Activated CD8-positive, alpha-beta T cell treated with anti-CD3 and anti-CD28 coated beads for 36 hours (primary cell): ENCODE measurements around the gene B3GNT3. TPM values are rescaled to one million over a fixed set of nuclear protein-coding genes. Genes with fewer than 3 reads are reported as not detected.

ENCODE experiments used
- ATAC-seq: fragments of 200-7000 bp; cut with Tn5 transposase; one replicate; pipeline ENCODE4 v1.10.0; 2021; ENCODE audit warnings: mild to moderate bottlenecking, moderate library complexity
- CTCF ChIA-PET: fragments of 350-600 bp; sonication (Branson Sonifier 250); formaldehyde crosslinking; loops from one replicate; lab custom pipeline; 2021; ENCODE audit warnings: antibody characterized with exemption; lab: Charles Lee
- POLR2A ChIA-PET: fragments of 350-600 bp; sonication (Branson Sonifier 250); formaldehyde crosslinking; loops from one replicate; lab custom pipeline; 2021; ENCODE audit warnings: antibody characterized with exemption; lab: Charles Lee
- DNase-seq: peaks from one replicate; pipeline ENCODE4 v3.0.0-alpha.2; 2020
- H3K27ac Mint-ChIP-seq: one replicate; pipeline ENCODE4 v1.8.0; 2021; ENCODE audit warnings: mild to moderate bottlenecking, mixed read lengths
- H3K27me3 Mint-ChIP-seq: one replicate; pipeline ENCODE4 v1.8.0; 2021; ENCODE audit warnings: mixed read lengths
- H3K36me3 Mint-ChIP-seq: one replicate; pipeline ENCODE4 v1.8.0; 2021; ENCODE audit warnings: low read depth, mixed read lengths
- H3K4me1 Mint-ChIP-seq: one replicate; pipeline ENCODE4 v1.8.0; 2021; ENCODE audit warnings: low read depth, mixed read lengths
- H3K4me3 Mint-ChIP-seq: one replicate; pipeline ENCODE4 v1.8.0; 2021; ENCODE audit warnings: mild to moderate bottlenecking, moderate library complexity, mixed read lengths
- H3K9me3 Mint-ChIP-seq: one replicate; pipeline ENCODE4 v1.8.0; 2021; ENCODE audit warnings: mixed read lengths
- CTCF ChIP-seq: fragments of 200-600 bp; IDR thresholded peaks from one replicate; pipeline ENCODE4 v1.8.0; 2022; ENCODE audit warnings: antibody characterized with exemption, mild to moderate bottlenecking
- intact Hi-C: fragments of 100-400 bp; cut with micrococcal nuclease; formaldehyde crosslinking; loops from one replicate; pipeline ENCODE4 v1.10.0; 2022
- total RNA-seq, 2 experiments: library from RNA; stranded (reverse); gene quantifications; one replicate each; pipeline ENCODE4 v1.2.3, GENCODE V29; 2021

The B3GNT3 gene
- total RNA-seq, 2 experiments from 2014 or later: 0.20 TPM; not detected in 1

GRCh38 chr19:17807731-17808316, 12.9 kb downstream of the B3GNT3 start:
- no peaks in the 10 kb centered on the region for H3K27me3 Mint-ChIP-seq
- H3K9me3 Mint-ChIP-seq: no peaks in the 10 kb centered on the region
- intact Hi-C loops: no loop called here
- H3K36me3 Mint-ChIP-seq: no peaks in the 10 kb centered on the region
- H3K4me3 Mint-ChIP-seq: peak overlapping the region; percentile 8
- ATAC-seq (no peak), DNase-seq (peak; percentile 29)
- no peak for TF ChIP-seq CTCF
- ChIA-PET POLR2A (interaction anchor here (1.0 kb wide), 1 partner anchor 41 kb away, joined by 3 read pairs; no protein-coding TSS in a partner anchor), CTCF (no interaction called here)
- no peak overlapping the region for H3K27ac Mint-ChIP-seq
- peaks cover 16% of the 10 kb centered on the region for H3K4me1 Mint-ChIP-seq

GRCh38 chr19:17811103-17811502, 16.2 kb downstream of the B3GNT3 start:
- ChIA-PET POLR2A (interaction anchor here (1.3 kb wide), 1 partner anchor 13 kb away, joined by 4 read pairs; no protein-coding TSS in a partner anchor), CTCF (no interaction called here)
- no peak overlapping the region for H3K4me3 Mint-ChIP-seq
- H3K4me1 Mint-ChIP-seq: peaks cover 10% of the 10 kb centered on the region
- ATAC-seq (no peak), DNase-seq (no peak)
- intact Hi-C loops: no loop called here
- no peak for TF ChIP-seq CTCF
- H3K36me3 Mint-ChIP-seq: no peaks in the 10 kb centered on the region
- H3K27ac Mint-ChIP-seq: no peak overlapping the region
- H3K27me3 Mint-ChIP-seq: no peaks in the 10 kb centered on the region
- no peaks in the 10 kb centered on the region for H3K9me3 Mint-ChIP-seq

- intact Hi-C loops: no loop called here
- ATAC-seq (no peak), DNase-seq (no peak)
- peaks cover 10% of the 10 kb centered on the region for H3K4me1 Mint-ChIP-seq
- H3K36me3 Mint-ChIP-seq: no peaks in the 10 kb centered on the region
- ChIA-PET CTCF (interaction anchor here (2.5 kb wide), 1 partner anchor 8 kb away, joined by 7 read pairs; no protein-coding TSS in a partner anchor), POLR2A (no interaction called here)
- no peaks in the 10 kb centered on the region for H3K9me3 Mint-ChIP-seq
- no peak for TF ChIP-seq CTCF
- H3K27ac Mint-ChIP-seq: no peak overlapping the region
- H3K27me3 Mint-ChIP-seq: no peaks in the 10 kb centered on the region
- H3K4me3 Mint-ChIP-seq: no peak overlapping the region
These were observed 16.7 kb downstream of the B3GNT3 start for GRCh38 chr19:17811681-17812080.

- TF ChIP-seq CTCF: no peak
- ChIA-PET POLR2A (interaction anchor here (1.2 kb wide), 1 partner anchor 93 kb away, joined by 3 read pairs; the partner anchor contains the start of gene MAP1S), CTCF (interaction anchor here (2.5 kb wide), 1 partner anchor 9 kb away, joined by 7 read pairs; no protein-coding TSS in a partner anchor)
- no peaks in the 10 kb centered on the region for H3K27me3 Mint-ChIP-seq
- peaks cover 9% of the 10 kb centered on the region for H3K4me1 Mint-ChIP-seq
- H3K27ac Mint-ChIP-seq: no peak overlapping the region
- no peaks in the 10 kb centered on the region for H3K36me3 Mint-ChIP-seq
- H3K9me3 Mint-ChIP-seq: no peaks in the 10 kb centered on the region
- ATAC-seq (no peak), DNase-seq (no peak)
- intact Hi-C loops: no loop called here
- H3K4me3 Mint-ChIP-seq: no peak overlapping the region
These were observed 17.2 kb downstream of the B3GNT3 start for GRCh38 chr19:17812099-17812498.

GRCh38 chr19:17817668-17818363, 22.9 kb downstream of the B3GNT3 start:
- H3K9me3 Mint-ChIP-seq: no peaks in the 10 kb centered on the region
- H3K27ac Mint-ChIP-seq: no peak overlapping the region
- H3K4me1 Mint-ChIP-seq: no peaks in the 10 kb centered on the region
- H3K27me3 Mint-ChIP-seq: no peaks in the 10 kb centered on the region
- no peak for TF ChIP-seq CTCF
- H3K36me3 Mint-ChIP-seq: no peaks in the 10 kb centered on the region
- H3K4me3 Mint-ChIP-seq: no peak overlapping the region
- CTCF ChIA-PET: no interaction called here
- POLR2A ChIA-PET: interaction anchor here (0.7 to 1.9 kb wide), 4 partner anchors 7 to 115 kb away, joined by 3 to 9 read pairs (median 4); partner anchors contain the start of gene CCDC124
- ATAC-seq (no peak), DNase-seq (no peak)
- intact Hi-C loops: no loop called here
